Measurements from ENCODE around the gene DAP. TPM values are rescaled to one million over a fixed set of nuclear protein-coding genes. Genes with fewer than 3 reads are reported as not detected.

Gene DAP
- total RNA-seq, 1 experiment from 2014 or later: 95.9 TPM

- POLR2A ChIA-PET (ENCODE audit: low non-redundant PET): no interaction called here
- Histone ChIP-seq H3K27me3 (replicated peaks; ENCODE audit: insufficient read depth, low read depth, low read length, poor library complexity) (no peaks in the 10 kb centered on the region), H3K9me3 (ENCODE audit: low read depth, low read length, poor library complexity, severe bottlenecking) (no peaks in the 10 kb centered on the region), H3K4me1 (ENCODE audit: insufficient read depth, low read length, poor library complexity, severe bottlenecking) (peaks cover 13% of the 10 kb centered on the region), H3K36me3 (ENCODE audit: insufficient read depth, low read length, poor library complexity, severe bottlenecking) (no peaks in the 10 kb centered on the region), H3K27ac (ENCODE audit: low read depth, low read length, poor library complexity, severe bottlenecking) (no peak overlapping the region), H3K4me3 (ENCODE audit: low read depth, low read length, poor library complexity, severe bottlenecking) (no peak overlapping the region)
- intact Hi-C loops (cut with micrococcal nuclease; ENCODE audit: unreplicated experiment): no loop called here
- BruUV-seq (replicated peaks): no TSS peak
- TF ChIP-seq CTCF (conservative IDR thresholded peaks at IDR 0.05; ENCODE audit: low read depth, low read length): no peak
- TF ChIP-seq EZH2 (IDR thresholded peaks at IDR 0.05; ENCODE audit: borderline replicate concordance, low read depth, low read length, poor library complexity, severe bottlenecking): no peak
- CTCF ChIA-PET: no interaction called here
- DNase-seq (ENCODE audit: low spot score): no peak
Observed at GRCh38 chr5:10708189-10708944, 52.7 kb downstream of the DAP start.

- POLR2A ChIA-PET (ENCODE audit: low non-redundant PET): no interaction called here
- Histone ChIP-seq H3K4me3 (ENCODE audit: low read depth, low read length, poor library complexity, severe bottlenecking) (no peak overlapping the region), H3K36me3 (ENCODE audit: insufficient read depth, low read length, poor library complexity, severe bottlenecking) (no peaks in the 10 kb centered on the region), H3K27me3 (replicated peaks; ENCODE audit: insufficient read depth, low read depth, low read length, poor library complexity) (no peaks in the 10 kb centered on the region), H3K27ac (ENCODE audit: low read depth, low read length, poor library complexity, severe bottlenecking) (no peak overlapping the region), H3K4me1 (ENCODE audit: insufficient read depth, low read length, poor library complexity, severe bottlenecking) (peaks cover 13% of the 10 kb centered on the region), H3K9me3 (ENCODE audit: low read depth, low read length, poor library complexity, severe bottlenecking) (no peaks in the 10 kb centered on the region)
- intact Hi-C loops (cut with micrococcal nuclease; ENCODE audit: unreplicated experiment): no loop called here
- no TSS peak for BruUV-seq (replicated peaks)
- CTCF ChIA-PET: no interaction called here
- TF ChIP-seq EZH2 (IDR thresholded peaks at IDR 0.05; ENCODE audit: borderline replicate concordance, low read depth, low read length, poor library complexity, severe bottlenecking) (no peak), CTCF (conservative IDR thresholded peaks at IDR 0.05; ENCODE audit: low read depth, low read length) (no peak)
- DNase-seq (ENCODE audit: low spot score): no peak
Observed at GRCh38 chr5:10707198-10708142, 53.6 kb downstream of the DAP start.

- intact Hi-C loops (cut with micrococcal nuclease; ENCODE audit: unreplicated experiment): no loop called here
- POLR2A ChIA-PET (ENCODE audit: low non-redundant PET): no interaction called here
- H3K9me3 ChIP-seq (ENCODE audit: low read depth, low read length, poor library complexity, severe bottlenecking): no peaks in the 10 kb centered on the region
Observed at GRCh38 chr5:10706326-10706725, 54.7 kb downstream of the DAP start.

More at GRCh38 chr5:10706326-10706725, 54.7 kb downstream of the DAP start:
- no peak overlapping the region for H3K4me3 ChIP-seq (ENCODE audit: low read depth, low read length, poor library complexity, severe bottlenecking)
- CTCF ChIA-PET: no interaction called here
- peaks cover 13% of the 10 kb centered on the region for H3K4me1 ChIP-seq (ENCODE audit: insufficient read depth, low read length, poor library complexity, severe bottlenecking)
- BruUV-seq (replicated peaks): no TSS peak
- TF ChIP-seq EZH2 (IDR thresholded peaks at IDR 0.05; ENCODE audit: borderline replicate concordance, low read depth, low read length, poor library complexity, severe bottlenecking) (no peak), CTCF (conservative IDR thresholded peaks at IDR 0.05; ENCODE audit: low read depth, low read length) (no peak)
- DNase-seq (ENCODE audit: low spot score): no peak
- H3K27me3 ChIP-seq (replicated peaks; ENCODE audit: insufficient read depth, low read depth, low read length, poor library complexity): no peaks in the 10 kb centered on the region
- no peak overlapping the region for H3K27ac ChIP-seq (ENCODE audit: low read depth, low read length, poor library complexity, severe bottlenecking)
- no peaks in the 10 kb centered on the region for H3K36me3 ChIP-seq (ENCODE audit: insufficient read depth, low read length, poor library complexity, severe bottlenecking)

Measured in A673 (cell line).